Activated CD4-positive, CD25-positive, alpha-beta regulatory T cell treated with anti-CD3 and anti-CD28 coated beads, Interleukin-2, amount 50 U/mL, for 16 hours (primary cell): ENCODE results near the gene CALCA.

Experiments used
- DNase-seq: peaks from one replicate; pipeline ENCODE4 v3.0.0-alpha.2; 2020; ENCODE audit warnings: low read depth, low spot score

CALCA gene

DNA sequence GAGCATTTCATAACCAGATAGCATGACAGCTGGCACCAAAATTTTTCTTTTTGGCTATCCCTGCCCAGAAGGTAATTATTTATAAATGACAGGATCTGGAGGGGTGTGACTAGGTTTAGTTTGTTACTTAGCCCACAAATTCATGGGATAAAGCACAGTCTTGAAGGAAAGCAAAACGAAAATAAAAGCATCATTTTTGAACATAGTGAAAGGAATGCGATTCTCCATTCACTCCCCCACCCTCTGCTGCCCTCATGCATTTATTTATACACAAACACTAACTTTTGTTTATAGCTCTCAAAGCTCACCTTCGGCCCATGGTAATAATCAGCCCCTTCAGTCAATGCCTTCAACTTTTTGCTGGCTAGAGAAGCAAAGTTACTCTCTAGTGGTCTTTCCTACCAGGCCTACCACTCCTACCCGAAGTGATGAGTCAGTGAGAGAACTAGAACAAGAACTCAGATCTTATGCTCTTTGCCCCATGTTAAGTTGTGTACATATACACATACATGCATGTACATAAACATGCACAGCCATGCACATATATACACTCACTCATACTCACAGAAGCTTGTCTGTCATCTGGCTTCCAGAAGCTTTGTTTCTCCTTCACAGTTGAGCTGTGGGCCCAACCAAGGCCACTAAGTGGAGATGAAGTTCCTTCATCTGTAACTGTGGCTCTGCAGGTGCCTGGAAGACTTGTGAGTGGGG lies 22.6 kb downstream of the CALCA start:
- DNase-seq = no peak

DNA sequence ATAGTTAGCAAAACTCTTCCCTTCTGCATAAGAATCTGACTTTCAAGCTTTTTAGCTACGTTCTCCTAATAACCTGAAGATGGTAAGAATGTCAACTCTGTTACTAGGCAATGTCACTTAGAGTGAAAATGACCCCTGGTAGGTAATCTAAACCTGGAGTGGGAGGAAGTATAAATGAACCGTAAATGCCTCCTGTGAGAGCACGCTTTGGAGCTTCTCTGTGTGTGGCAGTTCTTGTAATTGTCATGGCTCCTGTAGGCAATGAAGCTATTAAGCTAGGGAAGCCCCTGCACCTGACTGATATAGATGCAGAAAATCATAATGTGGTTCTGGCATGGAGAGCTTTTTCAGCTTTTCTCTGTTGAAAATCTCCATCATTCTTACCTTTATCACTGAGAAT lies 29.4 kb downstream of the CALCA start:
- no peak for DNase-seq

DNA sequence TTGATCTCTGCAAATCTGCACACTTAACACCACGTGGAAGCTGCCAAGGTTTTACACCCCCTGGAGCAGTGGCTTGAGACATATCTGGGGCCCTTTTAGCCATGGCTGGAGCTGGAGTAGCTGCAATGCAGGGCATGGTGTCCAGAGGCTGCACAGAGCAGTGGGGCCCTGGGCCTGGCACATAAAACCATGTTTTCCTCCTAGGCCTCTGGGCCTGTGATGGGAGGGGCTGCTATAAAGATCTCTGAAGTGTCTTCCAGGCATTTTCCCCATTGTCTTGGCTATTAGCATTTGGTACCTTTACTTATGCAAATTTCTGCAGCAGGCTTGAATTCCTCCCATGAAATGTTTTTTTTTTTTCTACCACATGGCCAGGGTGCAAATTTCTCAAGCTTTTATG lies 33.2 kb downstream of the CALCA start:
- DNase-seq = no peak

DNA sequence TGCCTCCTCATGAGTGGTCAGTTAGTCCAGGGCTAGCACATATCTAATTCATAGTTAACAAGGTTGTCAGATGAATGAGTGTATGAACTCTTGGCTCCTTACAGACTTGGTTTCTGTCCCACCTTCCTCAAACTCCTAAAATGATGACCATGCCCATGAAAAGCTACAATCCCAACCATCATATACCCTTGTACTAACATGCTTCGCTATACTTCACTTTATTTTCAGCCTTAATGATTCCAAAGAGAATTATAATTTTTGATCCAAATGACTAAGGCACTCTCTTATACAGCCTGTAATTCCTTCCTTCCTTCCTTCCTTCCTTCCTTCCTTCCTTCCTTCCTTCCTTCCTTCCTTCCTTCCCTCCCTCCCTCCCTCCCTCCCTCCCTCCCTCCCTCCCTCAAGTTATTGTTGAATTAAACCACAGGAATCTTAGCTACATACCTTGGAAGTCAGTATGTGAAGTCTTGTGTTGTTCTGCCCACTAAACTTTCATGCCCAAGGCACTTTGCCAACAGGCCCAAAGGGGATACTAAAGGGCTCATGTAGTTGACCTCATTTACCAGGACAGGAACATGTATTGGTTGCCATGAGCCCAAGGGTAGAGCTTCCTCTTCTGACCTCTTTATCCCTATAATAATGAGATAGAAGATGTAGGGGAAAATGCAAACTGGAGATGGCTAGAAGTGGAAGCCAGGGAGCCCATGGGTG lies 37.4 kb downstream of the CALCA start:
- DNase-seq = no peak

DNA sequence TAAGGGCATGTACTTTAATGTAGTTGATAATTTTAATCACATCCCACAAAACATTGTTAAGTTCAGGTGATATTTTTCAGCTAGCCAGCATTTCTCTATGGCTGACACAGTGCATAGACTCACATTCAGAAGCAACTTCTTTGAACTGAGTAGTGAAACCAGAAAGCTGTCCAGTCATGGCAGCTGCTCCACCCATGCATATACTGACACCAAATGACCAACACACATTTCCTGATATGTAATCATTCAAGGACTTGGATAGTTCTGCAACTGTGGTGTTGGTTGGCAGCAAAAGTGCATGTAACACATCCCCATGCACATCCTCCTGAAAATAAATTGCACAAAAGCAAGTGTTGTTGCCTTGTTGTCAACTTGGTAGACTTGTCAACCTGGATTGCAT lies 39.7 kb downstream of the CALCA start:
- DNase-seq = no peak

DNA sequence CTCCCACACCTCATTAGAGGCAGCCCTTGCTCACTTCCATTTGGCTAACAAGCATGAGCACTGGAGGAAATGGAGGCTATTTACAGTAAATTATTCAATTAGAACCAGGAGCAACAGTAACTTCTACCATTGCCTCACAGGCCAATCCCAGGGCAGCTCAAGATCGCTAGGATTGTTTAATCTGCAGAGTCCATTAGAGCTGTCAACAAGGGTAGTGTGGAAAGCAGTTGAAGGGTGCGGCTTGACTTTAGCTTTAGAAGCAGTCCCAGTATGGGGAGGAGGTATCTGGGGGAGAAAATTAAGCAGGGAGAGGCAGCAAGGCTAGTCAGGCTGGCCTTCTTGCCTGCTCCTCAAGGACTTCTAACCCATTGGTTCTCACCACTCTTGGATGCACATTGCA lies 41.8 kb downstream of the CALCA start:
- no peak for DNase-seq

DNA sequence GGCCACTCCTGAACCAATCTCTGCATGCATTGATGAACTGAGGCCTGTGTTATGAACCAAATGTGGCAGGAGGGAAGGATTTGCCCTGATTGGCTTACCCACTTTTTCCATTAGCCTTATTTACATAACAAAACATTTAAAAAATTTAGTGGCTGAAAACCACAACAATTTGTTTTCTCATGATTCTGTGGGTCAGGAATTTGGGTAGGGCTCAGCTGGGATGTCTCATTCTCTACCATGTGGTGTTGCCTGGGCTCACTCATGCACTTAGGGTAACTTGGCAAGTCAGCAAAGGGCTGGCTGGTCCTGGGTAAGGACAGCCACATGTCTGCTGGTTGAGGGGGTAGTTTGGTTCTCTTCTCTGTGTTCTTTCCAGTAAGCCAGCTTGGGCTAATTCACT lies 45.0 kb downstream of the CALCA start:
- DNase-seq = no peak

DNA sequence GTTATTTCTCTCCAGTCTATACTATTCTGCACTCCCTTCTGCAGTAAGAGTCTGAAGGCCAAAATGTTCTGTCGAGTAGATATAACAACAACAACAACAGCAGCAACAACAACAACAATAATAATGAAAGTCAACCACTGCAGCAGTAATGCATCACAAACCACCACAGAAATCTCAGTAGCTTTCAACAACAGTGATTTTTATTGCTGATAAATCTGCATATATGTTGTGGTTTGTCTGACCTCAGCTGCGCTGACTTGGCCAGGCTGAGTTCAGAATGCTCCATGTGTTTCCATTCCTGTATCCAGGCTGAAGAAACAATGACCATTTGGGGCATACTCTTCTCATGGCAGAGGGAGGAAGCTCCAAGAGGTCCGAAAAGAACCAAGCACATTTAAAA lies 47.8 kb downstream of the CALCA start:
- DNase-seq = no peak
